Fibroblast of lung (primary cell): ENCODE measurements around the gene CA9.

Source experiments
- CTCF ChIP-seq, 2 donors: IDR thresholded peaks in 1 of 2; conservative IDR thresholded peaks in 1 of 2; 1 replicate in 1 of 2; 2 replicates in 1 of 2; pipeline ENCODE4 v1.5.1; 2011 to 2012; ENCODE audit warnings: low read length in 2 of 2, control low read depth in 1 of 2, inconsistent platforms in 1 of 2, low read depth in 1 of 2, mild to moderate bottlenecking in 1 of 2
- EZH2 ChIP-seq: IDR thresholded peaks from 2 replicates; pipeline ENCODE4 v1.5.1; 2012; ENCODE audit warnings: low read length, control low read depth, mild to moderate bottlenecking; ENCODE audit errors: missing control alignments

GRCh38 chr9:35643046-35643445 is 30.7 kb upstream of the CA9 start:
- TF ChIP-seq CTCF (conservative IDR thresholded peaks at IDR 0.05 in 1 of 2, IDR thresholded peaks at IDR 0.05 in 1 of 2; ENCODE audit: low read depth in 1 of 2, low read length in 2 of 2) (no peak), EZH2 (no peak)
